Measurements from ENCODE around the gene CADM2. TPM values are rescaled to one million over a fixed set of nuclear protein-coding genes. Genes with fewer than 3 reads are reported as not detected.

The CADM2 gene
- total RNA-seq, 1 experiment from 2014 or later: 3.7 TPM

DNA sequence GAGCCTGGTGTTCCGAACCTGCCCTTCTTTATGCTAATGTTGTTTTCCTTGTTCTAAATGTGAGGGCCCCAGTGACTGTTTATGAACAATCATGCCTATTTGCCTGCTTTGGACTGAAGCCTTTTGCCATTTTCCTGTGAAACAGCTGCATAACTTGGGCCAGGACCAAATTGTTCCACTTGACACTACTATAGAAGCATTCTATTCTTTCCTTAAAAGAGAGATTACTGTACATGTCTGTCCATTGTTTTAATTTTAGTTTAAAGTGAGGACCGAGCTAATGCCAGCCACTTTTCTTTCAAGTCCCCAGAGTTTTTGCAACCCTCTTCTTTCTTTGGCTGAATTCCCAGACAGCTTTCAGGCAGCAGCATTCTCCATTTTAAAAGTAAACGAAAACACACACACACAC is 980.3 kb downstream of the CADM2 start:
- CTCF ChIA-PET: no interaction called here
- H3K9me3 ChIP-seq (ENCODE audit: low read depth, low read length, poor library complexity, severe bottlenecking): no peaks in the 10 kb centered on the region

DNA sequence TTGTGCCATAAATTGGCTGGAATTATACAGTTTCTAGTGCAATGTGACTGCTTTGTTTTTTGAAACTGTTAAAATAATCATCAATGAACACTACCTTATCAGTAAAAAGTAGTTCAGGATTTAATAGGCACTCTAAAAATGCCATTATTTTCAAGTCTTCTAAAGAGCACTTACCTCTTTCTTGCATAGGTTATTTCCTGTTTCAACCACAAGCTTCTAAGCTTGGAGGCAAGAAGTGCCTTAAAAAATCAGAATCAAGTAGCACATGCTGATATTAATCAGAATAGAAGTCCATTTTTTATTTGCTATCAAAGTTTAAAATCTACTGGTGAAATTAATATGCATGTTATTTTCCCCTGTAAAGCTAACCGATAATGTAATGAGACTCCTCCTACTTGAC is 991.6 kb downstream of the CADM2 start:
- ChIA-PET CTCF (no interaction called here), POLR2A (ENCODE audit: low non-redundant PET) (no interaction called here)
- no peak for DNase-seq (ENCODE audit: low spot score)
- no peak for TF ChIP-seq EZH2 (IDR thresholded peaks at IDR 0.05; ENCODE audit: borderline replicate concordance, low read depth, low read length, poor library complexity, severe bottlenecking)
- TF ChIP-seq, protein P1, sequence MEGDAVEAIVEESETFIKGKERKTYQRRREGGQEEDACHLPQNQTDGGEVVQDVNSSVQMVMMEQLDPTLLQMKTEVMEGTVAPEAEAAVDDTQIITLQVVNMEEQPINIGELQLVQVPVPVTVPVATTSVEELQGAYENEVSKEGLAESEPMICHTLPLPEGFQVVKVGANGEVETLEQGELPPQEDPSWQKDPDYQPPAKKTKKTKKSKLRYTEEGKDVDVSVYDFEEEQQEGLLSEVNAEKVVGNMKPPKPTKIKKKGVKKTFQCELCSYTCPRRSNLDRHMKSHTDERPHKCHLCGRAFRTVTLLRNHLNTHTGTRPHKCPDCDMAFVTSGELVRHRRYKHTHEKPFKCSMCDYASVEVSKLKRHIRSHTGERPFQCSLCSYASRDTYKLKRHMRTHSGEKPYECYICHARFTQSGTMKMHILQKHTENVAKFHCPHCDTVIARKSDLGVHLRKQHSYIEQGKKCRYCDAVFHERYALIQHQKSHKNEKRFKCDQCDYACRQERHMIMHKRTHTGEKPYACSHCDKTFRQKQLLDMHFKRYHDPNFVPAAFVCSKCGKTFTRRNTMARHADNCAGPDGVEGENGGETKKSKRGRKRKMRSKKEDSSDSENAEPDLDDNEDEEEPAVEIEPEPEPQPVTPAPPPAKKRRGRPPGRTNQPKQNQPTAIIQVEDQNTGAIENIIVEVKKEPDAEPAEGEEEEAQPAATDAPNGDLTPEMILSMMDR (conservative IDR thresholded peaks at IDR 0.05; ENCODE audit: low read depth, low read length): no peak
- H3K9me3 ChIP-seq (ENCODE audit: low read depth, low read length, poor library complexity, severe bottlenecking): no peaks in the 10 kb centered on the region
- intact Hi-C loops (cut with micrococcal nuclease; ENCODE audit: unreplicated experiment): no loop called here
- no peak overlapping the region for H3K27ac ChIP-seq (ENCODE audit: low read depth, low read length, poor library complexity, severe bottlenecking)
- no peaks in the 10 kb centered on the region for H3K36me3 ChIP-seq (ENCODE audit: insufficient read depth, low read length, poor library complexity, severe bottlenecking)
- no peak overlapping the region for H3K4me3 ChIP-seq (ENCODE audit: low read depth, low read length, poor library complexity, severe bottlenecking)
- H3K27me3 ChIP-seq (replicated peaks; ENCODE audit: insufficient read depth, low read depth, low read length, poor library complexity): no peaks in the 10 kb centered on the region
- peaks cover 8% of the 10 kb centered on the region for H3K4me1 ChIP-seq (ENCODE audit: insufficient read depth, low read length, poor library complexity, severe bottlenecking)
- no TSS peak for BruUV-seq (replicated peaks)

More for the DNA sequence above, 980.3 kb downstream of the CADM2 start:
- POLR2A ChIA-PET (ENCODE audit: low non-redundant PET): no interaction called here
- no peak overlapping the region for H3K4me3 ChIP-seq (ENCODE audit: low read depth, low read length, poor library complexity, severe bottlenecking)
- intact Hi-C loops (cut with micrococcal nuclease; ENCODE audit: unreplicated experiment): no loop called here
- no peaks in the 10 kb centered on the region for H3K36me3 ChIP-seq (ENCODE audit: insufficient read depth, low read length, poor library complexity, severe bottlenecking)
- H3K27me3 ChIP-seq (replicated peaks; ENCODE audit: insufficient read depth, low read depth, low read length, poor library complexity): no peaks in the 10 kb centered on the region
- H3K27ac ChIP-seq (ENCODE audit: low read depth, low read length, poor library complexity, severe bottlenecking): no peak overlapping the region
- TF ChIP-seq, protein P1 (conservative IDR thresholded peaks at IDR 0.05; ENCODE audit: low read depth, low read length): no peak
- TF ChIP-seq EZH2 (IDR thresholded peaks at IDR 0.05; ENCODE audit: borderline replicate concordance, low read depth, low read length, poor library complexity, severe bottlenecking): no peak
- BruUV-seq (replicated peaks): no TSS peak
- peak; percentile 43 for DNase-seq (ENCODE audit: low spot score)
- peaks cover 13% of the 10 kb centered on the region for H3K4me1 ChIP-seq (ENCODE audit: insufficient read depth, low read length, poor library complexity, severe bottlenecking)

DNA sequence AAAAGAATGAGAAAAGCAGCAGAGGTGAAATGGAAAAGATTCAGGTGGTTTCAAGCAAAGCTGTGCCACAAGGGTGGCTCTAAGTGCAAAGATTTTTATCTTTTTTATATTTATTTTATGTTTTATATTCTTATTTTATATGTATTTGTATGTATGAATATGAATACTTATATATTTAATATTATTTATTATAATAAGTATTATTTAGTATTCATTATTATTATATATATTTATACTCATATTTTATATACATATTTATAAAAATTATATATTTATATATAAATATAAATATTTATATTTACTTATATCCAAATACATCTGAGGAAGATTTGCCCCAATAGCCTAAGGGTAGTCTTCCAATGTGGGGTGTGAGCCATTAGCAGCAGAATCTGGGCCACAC is 1002.0 kb downstream of the CADM2 start:
- Histone ChIP-seq H3K27me3 (replicated peaks; ENCODE audit: insufficient read depth, low read depth, low read length, poor library complexity) (no peaks in the 10 kb centered on the region), H3K9me3 (ENCODE audit: low read depth, low read length, poor library complexity, severe bottlenecking) (no peaks in the 10 kb centered on the region), H3K4me3 (ENCODE audit: low read depth, low read length, poor library complexity, severe bottlenecking) (no peak overlapping the region), H3K36me3 (ENCODE audit: insufficient read depth, low read length, poor library complexity, severe bottlenecking) (no peaks in the 10 kb centered on the region), H3K4me1 (ENCODE audit: insufficient read depth, low read length, poor library complexity, severe bottlenecking) (no peaks in the 10 kb centered on the region), H3K27ac (ENCODE audit: low read depth, low read length, poor library complexity, severe bottlenecking) (no peak overlapping the region)
- CTCF ChIA-PET: no interaction called here
- POLR2A ChIA-PET (ENCODE audit: low non-redundant PET): no interaction called here
- intact Hi-C loops (cut with micrococcal nuclease; ENCODE audit: unreplicated experiment): no loop called here
- TF ChIP-seq EZH2 (IDR thresholded peaks at IDR 0.05; ENCODE audit: borderline replicate concordance, low read depth, low read length, poor library complexity, severe bottlenecking): no peak
- TF ChIP-seq, protein P1 (conservative IDR thresholded peaks at IDR 0.05; ENCODE audit: low read depth, low read length): no peak
- BruUV-seq (replicated peaks): no TSS peak
- no peak for DNase-seq (ENCODE audit: low spot score)

Measured in A673 (cell line).